GM19351 (cell line): ENCODE data around the gene TBX1.

ENCODE experiments used
- ATAC-seq: cut with Tn5 transposase; IDR thresholded peaks from one replicate; pipeline ENCODE4 v1.9.1; 2021; ENCODE audit warnings: mild to moderate bottlenecking, moderate library complexity; ENCODE audit not compliant: unreplicated experiment

The TBX1 gene

DNA sequence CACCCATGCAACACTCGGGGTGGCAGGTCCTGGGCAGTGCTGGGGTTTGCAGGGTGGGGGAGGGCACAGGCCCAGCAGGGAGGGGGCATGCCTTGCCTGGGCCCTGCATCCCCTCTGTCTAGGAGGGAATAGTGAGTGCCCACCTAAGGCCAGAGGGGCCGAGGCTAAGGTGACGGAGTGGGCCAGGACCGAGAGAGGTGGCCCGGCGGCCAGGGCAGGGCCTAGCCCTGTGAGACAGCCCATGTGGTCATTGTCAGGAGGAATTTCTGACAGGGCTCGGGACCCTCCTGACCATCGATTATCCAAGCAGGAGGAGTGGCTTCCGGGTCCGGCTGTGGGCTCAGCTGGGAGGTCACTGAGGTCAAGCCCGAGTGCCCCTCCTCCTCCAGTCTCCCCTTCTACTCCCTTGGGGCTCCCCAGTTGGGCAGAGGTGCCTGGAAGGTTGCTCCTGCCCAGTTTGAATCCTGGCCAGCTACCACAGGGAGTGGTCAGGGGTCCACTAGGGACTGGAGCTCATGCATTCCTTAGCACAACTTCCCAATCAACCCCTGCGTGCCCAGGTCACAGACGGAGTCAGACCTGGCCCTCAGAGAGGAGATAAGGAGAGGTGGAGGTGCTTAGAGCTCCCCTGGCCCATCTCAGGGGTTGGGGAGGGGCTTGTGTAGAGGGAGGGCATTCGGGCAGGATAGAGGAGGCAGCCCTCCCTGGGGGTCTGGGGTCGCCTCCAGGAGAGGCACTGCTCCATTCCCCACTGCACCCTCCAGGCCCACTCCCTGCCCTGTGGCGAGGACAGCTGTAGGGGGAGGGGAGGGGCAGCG is 22.5 kb upstream of the TBX1 start:
- no peak for ATAC-seq

GRCh38 chr22:19738664-19739447 is 21.7 kb upstream of the TBX1 start:
- ATAC-seq: no peak

DNA sequence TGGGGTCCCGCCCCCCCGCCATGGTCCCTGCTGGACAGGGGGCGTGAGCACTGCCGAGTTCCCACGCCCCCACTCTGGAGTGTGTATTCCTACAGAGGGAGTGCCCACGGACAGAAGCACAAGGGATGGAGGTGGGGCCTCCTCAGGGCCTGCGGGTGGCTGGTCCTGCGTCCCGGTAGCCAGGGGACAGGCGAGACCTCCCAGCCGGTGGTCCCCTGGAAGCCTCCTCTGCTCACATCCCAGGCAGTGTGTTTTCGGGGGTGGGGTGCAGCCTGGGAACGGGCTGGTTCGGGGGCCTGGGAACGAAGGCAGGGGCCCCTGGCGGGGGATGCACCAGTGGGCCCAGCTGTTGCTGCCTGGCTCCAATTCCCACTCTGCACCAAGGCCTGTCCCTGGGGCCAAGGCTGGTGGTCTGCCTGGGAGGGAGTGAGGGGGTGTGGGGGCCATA is 21.1 kb upstream of the TBX1 start:
- ATAC-seq: no peak

DNA sequence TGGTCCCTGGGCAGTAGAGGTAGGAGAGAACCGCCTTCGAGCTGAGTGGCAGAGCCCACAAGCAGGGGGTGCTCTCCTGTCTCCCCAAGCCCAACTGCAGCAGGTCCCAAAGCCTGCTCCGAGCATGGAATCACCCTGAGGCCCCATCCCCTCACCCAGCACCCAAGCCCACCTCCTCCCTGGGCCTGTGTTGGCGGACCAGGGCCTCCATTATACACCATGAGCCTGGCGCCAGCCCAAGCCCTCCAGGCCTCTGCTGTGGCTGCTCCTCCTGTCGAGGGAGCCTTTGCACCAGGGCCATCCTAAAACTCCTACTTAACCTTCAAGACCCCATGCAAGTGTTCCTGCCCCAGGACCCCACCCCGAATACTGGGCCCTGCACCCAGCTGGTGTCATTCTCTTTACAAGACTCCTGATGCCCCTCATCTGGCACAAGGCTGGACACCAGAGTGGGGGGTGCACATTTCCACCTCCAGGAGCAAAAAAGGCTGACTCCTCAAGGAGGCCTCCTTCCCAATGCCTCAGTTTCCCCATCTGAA is 20.6 kb upstream of the TBX1 start:
- ATAC-seq: no peak

DNA sequence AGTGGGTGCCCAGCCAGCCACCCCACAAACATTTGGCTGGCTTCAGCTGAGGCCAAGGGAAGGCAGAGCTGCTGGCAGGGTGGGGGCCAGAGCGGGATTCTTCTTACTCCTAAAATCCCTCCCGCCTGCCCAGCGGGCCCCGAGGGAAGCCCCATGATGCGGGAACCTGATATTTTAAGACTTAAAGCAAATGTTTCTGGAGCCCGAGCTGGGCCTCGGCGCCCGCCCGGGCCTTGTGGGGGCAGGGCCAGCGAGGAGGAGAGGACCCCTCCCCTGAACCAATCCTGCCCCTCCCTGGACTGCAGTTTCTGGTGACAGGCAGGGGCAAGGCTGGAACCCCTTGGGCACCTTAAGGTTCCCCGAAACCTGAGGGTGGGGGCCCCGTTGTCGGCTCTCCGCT is 20.0 kb upstream of the TBX1 start:
- ATAC-seq: no peak

DNA sequence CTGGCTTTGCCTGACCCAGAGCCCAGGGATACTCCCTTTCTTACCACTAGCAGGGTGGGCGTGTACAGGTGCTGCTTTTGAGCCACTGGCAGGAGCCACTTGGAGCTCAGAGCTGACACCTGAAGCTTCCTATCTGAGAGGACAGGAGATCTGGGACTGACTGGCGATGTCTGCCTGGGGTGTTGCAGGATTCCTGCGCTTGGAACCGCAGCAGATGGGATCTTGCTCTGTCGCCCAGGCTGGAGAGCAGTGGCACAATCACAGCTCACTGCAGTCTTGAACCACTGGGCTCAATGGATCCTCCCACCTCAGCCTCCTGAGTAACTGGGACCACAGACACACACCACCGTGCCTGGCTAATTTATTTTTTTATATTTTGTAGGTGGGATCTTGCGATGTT is 19.5 kb upstream of the TBX1 start:
- ATAC-seq: no peak

DNA sequence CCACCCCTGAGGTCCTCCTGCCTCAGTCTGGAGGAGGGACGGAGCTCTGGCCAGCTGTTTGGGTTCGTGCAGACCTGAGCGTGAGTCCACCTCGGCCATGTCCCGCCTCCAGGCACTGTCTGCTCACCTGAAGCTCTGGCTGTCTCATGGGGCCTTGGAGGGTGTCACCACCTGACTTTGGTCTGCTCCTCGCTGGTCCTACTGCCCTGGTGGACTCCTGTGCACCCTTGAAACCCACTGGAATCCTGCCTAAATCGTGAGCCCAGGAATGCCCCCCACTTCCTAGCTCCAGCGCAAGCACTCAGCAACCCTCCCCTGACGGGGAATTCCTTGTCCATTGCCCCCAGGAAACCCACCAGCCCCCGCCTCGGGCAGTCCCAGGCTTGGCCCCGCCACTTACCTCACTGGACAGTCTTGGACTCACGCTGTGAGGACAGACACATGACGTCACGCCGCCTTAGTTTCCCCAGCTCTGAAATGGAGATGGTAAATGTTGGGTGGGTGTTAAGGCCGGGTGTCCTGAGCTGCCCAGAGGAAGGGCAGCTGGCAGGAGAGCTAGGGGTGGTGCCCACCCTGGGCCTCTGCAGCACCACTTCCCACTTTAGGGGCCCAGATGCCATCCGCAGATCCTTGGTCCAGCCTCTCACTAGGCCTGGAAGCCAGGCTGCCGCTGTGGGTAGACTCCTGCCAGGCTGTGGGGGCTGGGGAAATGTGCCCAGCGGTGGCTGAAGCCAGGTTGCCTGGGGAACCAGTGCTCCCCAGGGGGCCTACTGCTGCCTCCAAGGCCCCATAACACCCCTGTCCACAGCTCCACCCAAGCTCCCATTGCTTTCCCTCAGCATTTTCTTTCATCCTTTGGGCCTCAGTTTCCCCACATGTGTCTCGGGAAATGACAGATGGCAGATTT is 18.2 kb upstream of the TBX1 start:
- no peak for ATAC-seq

- ATAC-seq: no peak
Observed at GRCh38 chr22:19743081-19743480, 17.5 kb upstream of the TBX1 start.

DNA sequence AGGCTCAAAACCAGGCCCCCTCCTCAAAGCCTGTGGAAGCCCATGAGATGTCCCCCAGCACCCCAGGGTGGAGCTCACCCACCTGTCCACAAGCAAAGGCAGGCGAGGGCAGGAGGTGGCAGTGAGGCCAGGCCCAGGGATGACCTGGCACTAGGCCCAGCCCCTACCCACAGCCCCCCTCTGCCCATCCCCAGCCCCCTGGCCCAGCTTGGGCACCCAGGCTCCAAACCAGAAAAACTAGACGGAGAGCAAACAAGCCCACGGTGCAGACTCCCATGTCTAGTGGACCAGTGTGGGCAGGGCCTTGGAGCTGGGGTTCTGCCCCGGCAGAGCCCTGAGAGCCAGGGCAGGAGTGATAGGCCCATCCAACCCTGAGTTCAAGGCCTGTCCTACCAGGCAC is 16.9 kb upstream of the TBX1 start:
- no peak for ATAC-seq

DNA sequence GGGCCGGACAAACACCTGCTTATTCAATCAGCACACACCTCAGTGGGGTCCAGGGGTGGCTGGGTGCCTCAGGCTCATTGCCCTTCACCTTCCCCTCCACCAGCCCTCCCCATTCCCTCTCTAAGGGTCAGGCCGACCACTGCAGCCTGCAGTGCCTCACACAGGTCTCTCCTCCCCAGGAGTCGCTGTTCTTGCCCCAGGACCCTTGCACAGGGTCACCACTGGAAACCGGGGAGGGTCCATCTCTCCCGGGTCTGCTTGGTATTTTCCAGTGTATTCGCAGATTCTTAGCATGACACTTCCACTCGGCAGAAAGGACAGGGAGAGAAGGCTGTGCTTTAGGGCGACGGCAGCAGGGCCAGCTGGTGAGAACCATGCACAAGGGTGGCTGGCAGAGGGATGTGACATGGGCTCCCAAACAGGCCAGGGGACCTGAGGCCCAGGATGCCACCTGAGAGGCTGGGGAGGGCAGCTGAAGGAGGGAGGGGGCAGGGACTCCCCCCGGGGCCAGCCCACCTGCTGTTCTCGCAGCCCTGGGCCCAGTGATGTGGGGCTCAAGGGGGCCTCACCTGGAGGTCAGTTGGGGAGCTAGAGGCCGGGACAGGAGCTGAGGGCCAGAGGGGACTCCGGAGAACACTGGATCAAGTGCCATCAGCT is 16.1 kb upstream of the TBX1 start:
- no peak for ATAC-seq

- no peak for ATAC-seq
Observed at GRCh38 chr22:19745155-19746101, 15.2 kb upstream of the TBX1 start.

- ATAC-seq: no peak
Observed at GRCh38 chr22:19746726-19747125, 13.9 kb upstream of the TBX1 start.

DNA sequence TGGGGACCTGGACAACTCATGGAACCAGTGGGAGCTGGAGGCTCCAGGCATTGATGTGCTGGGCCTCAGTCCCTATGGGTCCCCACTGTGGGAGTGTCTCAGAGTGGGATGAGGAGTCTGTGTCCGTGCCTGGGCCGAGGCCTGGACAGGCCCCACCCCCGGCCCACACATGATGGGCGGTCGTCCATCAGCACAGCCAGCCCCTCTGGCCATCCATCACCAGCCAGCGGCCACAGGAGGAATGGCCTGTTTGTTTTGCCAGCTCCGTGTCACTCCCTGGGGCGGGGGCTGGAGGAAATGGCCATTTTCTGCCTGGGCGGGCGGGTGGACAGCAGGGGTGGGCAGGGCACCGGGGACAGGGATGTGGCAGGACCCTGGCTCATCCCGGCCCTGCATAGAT is 13.0 kb upstream of the TBX1 start:
- ATAC-seq: no peak

- ATAC-seq: no peak
Observed at GRCh38 chr22:19748139-19748538, 12.4 kb upstream of the TBX1 start.

DNA sequence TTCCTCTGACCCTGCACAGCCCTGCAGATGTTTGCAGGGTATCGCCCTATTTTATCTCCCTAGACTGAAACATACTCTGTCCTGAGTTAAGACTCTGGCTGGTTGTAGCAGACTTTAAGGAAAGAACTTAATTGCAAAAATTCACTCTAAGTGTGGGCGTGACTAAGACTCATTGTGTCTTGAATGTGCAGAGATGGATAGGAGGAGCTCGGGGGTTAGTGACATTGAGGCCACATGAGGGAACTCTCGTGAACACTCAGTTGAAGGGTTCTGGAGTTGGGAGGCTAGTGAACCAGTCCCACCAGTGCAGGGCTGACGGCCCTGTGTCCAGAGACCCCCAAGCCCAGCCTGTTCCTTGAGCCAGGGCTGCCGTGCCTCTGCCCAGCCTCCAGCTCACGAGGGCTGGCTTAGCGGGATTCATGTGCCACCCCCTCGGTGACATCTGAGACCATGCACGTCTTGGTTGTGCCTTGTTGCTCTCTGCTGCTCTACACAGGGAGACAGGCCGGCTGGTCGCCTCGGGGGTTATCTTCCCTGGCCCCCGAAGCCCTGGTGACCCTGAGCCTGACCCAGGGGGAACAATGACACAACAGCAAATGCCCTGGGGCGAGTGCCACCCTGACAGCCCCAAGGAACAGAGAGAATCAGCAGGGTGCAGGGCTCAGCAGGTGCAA is 11.4 kb upstream of the TBX1 start:
- no peak for ATAC-seq

- no peak for ATAC-seq
Observed at GRCh38 chr22:19749876-19750275, 10.7 kb upstream of the TBX1 start.

- no peak for ATAC-seq
Observed at GRCh38 chr22:19750507-19751490, 9.8 kb upstream of the TBX1 start.
